Measurements from ENCODE around the gene ALAS1.
"Not testable (repeated sequence)": the region's sequence is repeated elsewhere in the genome, so short reads cannot be mapped to it uniquely, and the experiment has no call there.

GRCh38 chr3:52170217-52170616 lies 27.7 kb upstream of the ALAS1 start:
- not testable (repeated sequence) for TF ChIP-seq POLR2A (IDR thresholded peaks at IDR 0.05; ENCODE audit: low read depth, low read length)
- TF ChIP-seq, protein P1, sequence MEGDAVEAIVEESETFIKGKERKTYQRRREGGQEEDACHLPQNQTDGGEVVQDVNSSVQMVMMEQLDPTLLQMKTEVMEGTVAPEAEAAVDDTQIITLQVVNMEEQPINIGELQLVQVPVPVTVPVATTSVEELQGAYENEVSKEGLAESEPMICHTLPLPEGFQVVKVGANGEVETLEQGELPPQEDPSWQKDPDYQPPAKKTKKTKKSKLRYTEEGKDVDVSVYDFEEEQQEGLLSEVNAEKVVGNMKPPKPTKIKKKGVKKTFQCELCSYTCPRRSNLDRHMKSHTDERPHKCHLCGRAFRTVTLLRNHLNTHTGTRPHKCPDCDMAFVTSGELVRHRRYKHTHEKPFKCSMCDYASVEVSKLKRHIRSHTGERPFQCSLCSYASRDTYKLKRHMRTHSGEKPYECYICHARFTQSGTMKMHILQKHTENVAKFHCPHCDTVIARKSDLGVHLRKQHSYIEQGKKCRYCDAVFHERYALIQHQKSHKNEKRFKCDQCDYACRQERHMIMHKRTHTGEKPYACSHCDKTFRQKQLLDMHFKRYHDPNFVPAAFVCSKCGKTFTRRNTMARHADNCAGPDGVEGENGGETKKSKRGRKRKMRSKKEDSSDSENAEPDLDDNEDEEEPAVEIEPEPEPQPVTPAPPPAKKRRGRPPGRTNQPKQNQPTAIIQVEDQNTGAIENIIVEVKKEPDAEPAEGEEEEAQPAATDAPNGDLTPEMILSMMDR (IDR thresholded peaks at IDR 0.05; ENCODE audit: extremely low read depth in 1 of 2, insufficient read depth in 1 of 2, low read depth in 1 of 2, low read length in 2 of 2) = not testable (repeated sequence)
